Large intestine (tissue), 3 donors: ENCODE data around the gene F8. TPM values are rescaled to one million over a fixed set of nuclear protein-coding genes. Genes with fewer than 3 reads are reported as not detected.

Experiments used
- DNase-seq, 2 donors: peaks; one replicate each; pipeline versions ENCODE4 v3.0.0 to v3.0.0-alpha.2; 2013
- H3K27ac ChIP-seq: one replicate; pipeline ENCODE4 v1.5.1; 2013; ENCODE audit warnings: low read length
- H3K27me3 ChIP-seq: 2 replicates; pipeline ENCODE4 v1.6.1; 2013; ENCODE audit warnings: low read length; ENCODE audit not compliant: control insufficient read depth, insufficient read depth
- H3K36me3 ChIP-seq: 2 replicates; pipeline ENCODE4 v1.6.1; 2013; ENCODE audit warnings: low read length; ENCODE audit not compliant: control insufficient read depth, insufficient read depth
- H3K4me1 ChIP-seq: one replicate; pipeline ENCODE4 v1.6.1; 2013; ENCODE audit warnings: low read length; ENCODE audit not compliant: control insufficient read depth, insufficient read depth
- H3K4me3 ChIP-seq: one replicate; pipeline ENCODE4 v1.5.1; 2013; ENCODE audit warnings: low read length
- H3K9me3 ChIP-seq: one replicate; pipeline ENCODE4 v1.6.1; 2013; ENCODE audit warnings: mild to moderate bottlenecking, low read depth, low read length, moderate library complexity; ENCODE audit not compliant: control insufficient read depth
- WGBS: methylation state at CpG from one replicate; pipeline ENCODE4 v1.1.5; 2013; ENCODE audit warnings: low lambda C conversion rate; ENCODE audit not compliant: insufficient coverage; 5-methylcytosine and 5-hydroxymethylcytosine counted together
- polyA plus RNA-seq: library from polyadenylated mRNA; unstranded; fragments of 120-200 nt; gene quantifications from one replicate; pipeline ENCODE4 v1.2.1, GENCODE V29; 2013

Gene F8
- polyA plus RNA-seq, 1 donor = 2.9 TPM

- H3K4me1 ChIP-seq = no peaks in the 10 kb centered on the region
- WGBS = no CpG with 5 or more reads among the region's 4 CpGs
- H3K27ac ChIP-seq = no peak overlapping the region
- H3K27me3 ChIP-seq = no peaks in the 10 kb centered on the region
- H3K9me3 ChIP-seq = no peaks in the 10 kb centered on the region
- DNase-seq = no peak
- H3K36me3 ChIP-seq = no peaks in the 10 kb centered on the region
- H3K4me3 ChIP-seq = no peak overlapping the region
Measured at GRCh38 chrX:155035688-155036087, 13.2 kb upstream of the F8 start.

DNA sequence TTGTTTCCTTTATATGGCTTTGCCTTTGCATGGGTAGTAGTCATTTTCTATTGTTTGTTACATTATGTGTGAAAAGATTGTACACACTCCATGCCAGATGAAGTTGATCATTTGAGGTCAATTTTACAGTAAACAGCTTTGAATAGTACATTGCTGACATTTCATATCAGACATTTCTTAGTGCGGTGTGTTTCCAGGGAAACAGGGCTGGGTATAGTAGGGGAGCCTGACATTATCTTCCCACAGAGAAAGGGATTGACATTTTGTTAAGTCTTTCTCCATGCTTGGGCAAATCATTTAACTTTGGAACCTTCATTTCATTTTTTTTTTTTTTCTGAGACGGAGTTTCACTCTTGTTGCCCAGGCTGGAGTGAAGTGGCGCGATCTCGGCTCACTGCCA lies 9.1 kb upstream of the F8 start:
- no peaks in the 10 kb centered on the region for H3K9me3 ChIP-seq
- no CpG with 5 or more reads among the region's 5 CpGs for WGBS

DNA sequence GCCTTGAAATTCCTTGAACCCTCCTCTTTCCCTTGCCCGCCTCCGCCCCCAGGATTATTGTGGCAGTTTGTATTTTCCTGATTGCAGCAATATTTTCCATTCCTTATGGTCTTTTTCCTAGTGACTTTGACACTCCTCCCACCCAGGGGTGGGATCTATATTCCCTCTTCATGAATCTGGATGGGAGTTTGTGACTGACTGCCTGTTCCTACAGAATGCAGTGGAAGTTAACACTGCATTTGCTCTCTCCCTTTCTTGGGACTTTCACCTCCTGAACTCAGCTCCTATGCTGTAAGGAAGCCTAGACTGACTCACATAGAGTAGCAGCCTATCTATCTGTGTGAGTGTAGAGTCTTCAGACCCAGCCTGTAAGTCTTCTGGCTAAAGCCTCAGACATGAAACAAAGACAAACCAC lies 6.4 kb upstream of the F8 start:
- no peak overlapping the region for H3K27ac ChIP-seq
- DNase-seq = peak in 1 of 2 donors; percentile 9
- no CpG with 5 or more reads among the region's 2 CpGs for WGBS
- H3K4me3 ChIP-seq = no peak overlapping the region
- no peaks in the 10 kb centered on the region for H3K9me3 ChIP-seq
- H3K4me1 ChIP-seq = peaks cover 9% of the 10 kb centered on the region
- H3K36me3 ChIP-seq = no peaks in the 10 kb centered on the region
- H3K27me3 ChIP-seq = no peaks in the 10 kb centered on the region

More for the DNA sequence above, 9.1 kb upstream of the F8 start:
- H3K27me3 ChIP-seq = no peaks in the 10 kb centered on the region
- no peak overlapping the region for H3K27ac ChIP-seq
- H3K4me3 ChIP-seq = no peak overlapping the region
- peaks cover 5% of the 10 kb centered on the region for H3K4me1 ChIP-seq
- no peaks in the 10 kb centered on the region for H3K36me3 ChIP-seq
- DNase-seq = no peak

DNA sequence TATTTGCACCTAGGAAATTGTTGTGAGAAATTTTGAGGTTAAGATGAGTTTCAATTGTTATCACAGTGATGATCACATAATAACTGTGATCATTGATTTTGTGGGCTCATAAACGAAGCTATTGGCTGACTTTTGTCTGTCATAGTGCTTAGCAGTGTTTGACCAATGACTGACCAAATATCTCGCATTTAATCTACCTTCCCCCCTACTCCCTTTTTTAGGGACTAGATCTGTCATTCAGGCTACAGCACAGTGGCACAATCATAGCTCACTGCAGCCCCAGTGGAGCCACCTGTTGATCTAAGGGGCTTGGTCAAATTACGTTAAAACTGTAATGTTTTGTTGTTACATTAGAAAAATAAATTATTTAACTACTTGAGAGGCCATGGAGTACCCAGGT lies 5.6 kb upstream of the F8 start:
- peak overlapping the region; percentile 92 for H3K27ac ChIP-seq
- no CpG with 5 or more reads among the region's 3 CpGs for WGBS
- no peak for DNase-seq
- no peaks in the 10 kb centered on the region for H3K27me3 ChIP-seq
- H3K9me3 ChIP-seq = no peaks in the 10 kb centered on the region
- peaks cover 9% of the 10 kb centered on the region for H3K4me1 ChIP-seq
- H3K4me3 ChIP-seq = peak overlapping the region; percentile 67
- no peaks in the 10 kb centered on the region for H3K36me3 ChIP-seq

- peak; percentile 16 to 55 for DNase-seq
- no peaks in the 10 kb centered on the region for H3K36me3 ChIP-seq
- peak overlapping the region; percentile 92 for H3K27ac ChIP-seq
- H3K9me3 ChIP-seq = no peaks in the 10 kb centered on the region
- no peaks in the 10 kb centered on the region for H3K27me3 ChIP-seq
- 0% methylated on average over 2 of the region's 14 CpGs for WGBS
- H3K4me1 ChIP-seq = peaks cover 9% of the 10 kb centered on the region
- peak overlapping the region; percentile 67 for H3K4me3 ChIP-seq
Measured at GRCh38 chrX:155027509-155028066, 5.1 kb upstream of the F8 start.

DNA sequence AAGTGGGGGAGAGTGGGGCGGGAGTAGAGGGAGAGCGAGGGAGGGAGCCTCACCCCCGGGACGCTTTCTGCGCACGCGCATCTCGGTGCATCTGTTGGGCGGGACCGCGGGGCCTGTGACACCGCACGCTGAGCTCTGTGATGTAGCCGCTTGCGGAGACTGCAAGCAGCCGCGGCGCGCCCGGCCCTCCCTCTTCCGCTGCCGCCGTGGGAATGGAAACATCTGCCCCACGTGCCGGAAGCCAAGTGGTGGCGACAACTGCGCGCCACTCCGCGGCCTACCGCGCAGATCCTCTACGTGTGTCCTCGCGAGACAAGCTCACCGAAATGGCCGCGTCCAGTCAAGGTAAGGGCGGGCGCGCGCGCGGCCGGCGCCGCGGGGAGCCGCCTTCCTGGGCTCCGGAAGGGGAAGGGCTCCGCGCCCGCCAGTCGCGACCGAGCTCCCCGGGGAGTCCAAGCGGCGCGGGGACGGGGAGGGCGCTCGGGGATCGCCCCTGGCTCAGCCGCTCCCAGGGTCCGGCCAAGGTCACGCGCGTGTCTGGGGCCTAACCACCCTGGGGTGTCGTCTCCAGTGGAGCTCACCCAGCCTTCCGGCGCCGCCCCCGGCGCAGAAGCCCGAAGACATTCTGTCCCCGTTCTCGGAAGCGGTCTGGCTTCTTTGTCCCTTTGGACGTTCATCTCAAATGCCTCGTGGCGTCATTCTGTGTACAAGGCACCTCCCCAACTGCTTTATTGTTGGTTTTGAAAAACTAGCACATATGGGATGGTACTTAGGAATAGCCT lies 4.4 kb upstream of the F8 start, which contains the start of gene FUNDC2:
Gene FUNDC2, plus strand, starts transcription at position 118 of the 782 bp plus-strand sequence. Its CDS starts 95 bp downstream, at position 213.
- Histone ChIP-seq H3K9me3 (no peaks in the 10 kb centered on the region), H3K27me3 (no peaks in the 10 kb centered on the region), H3K36me3 (no peaks in the 10 kb centered on the region), H3K4me3 (peak within 1 kb of the TSS; percentile 67), H3K27ac (peak within 1 kb of the TSS; percentile 92), H3K4me1 (peaks cover 9% of the 10 kb centered on the region)
- peak; percentile 92 to 95 for DNase-seq
- no CpG with 5 or more reads among the region's 82 CpGs for WGBS

DNA sequence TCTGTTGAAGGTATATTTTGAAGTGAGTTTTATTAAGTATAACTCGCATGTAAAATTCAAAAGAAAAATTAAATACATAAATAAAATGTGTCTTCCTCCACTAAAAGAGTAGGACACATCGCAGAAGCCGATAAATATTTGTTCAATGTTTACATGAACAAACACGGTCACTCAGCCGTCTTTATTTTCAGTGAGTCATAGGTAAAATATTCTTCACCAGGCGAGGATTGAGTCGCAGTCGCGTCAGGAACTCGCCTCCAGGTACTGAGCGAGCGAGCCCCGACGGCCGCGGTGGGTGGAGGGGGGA lies 3.9 kb upstream of the F8 start:
- no peaks in the 10 kb centered on the region for H3K27me3 ChIP-seq

GRCh38 chrX:155023907-155024833 lies 1.6 kb upstream of the F8 start:
- no peak for DNase-seq
- H3K4me3 ChIP-seq = no peak overlapping the region
- H3K27ac ChIP-seq = no peak overlapping the region
- no CpG with 5 or more reads among the region's 6 CpGs for WGBS
- H3K4me1 ChIP-seq = peaks cover 9% of the 10 kb centered on the region
- H3K9me3 ChIP-seq = no peaks in the 10 kb centered on the region
- no peaks in the 10 kb centered on the region for H3K36me3 ChIP-seq
- H3K27me3 ChIP-seq = no peaks in the 10 kb centered on the region

More for the DNA sequence above, 3.9 kb upstream of the F8 start:
- H3K27ac ChIP-seq = peak overlapping the region; percentile 92
- H3K4me3 ChIP-seq = peak overlapping the region; percentile 49
- no peak for DNase-seq
- H3K9me3 ChIP-seq = no peaks in the 10 kb centered on the region
- H3K4me1 ChIP-seq = peaks cover 9% of the 10 kb centered on the region
- WGBS = 0% methylated on average over 1 of the region's 16 CpGs
- no peaks in the 10 kb centered on the region for H3K36me3 ChIP-seq

DNA sequence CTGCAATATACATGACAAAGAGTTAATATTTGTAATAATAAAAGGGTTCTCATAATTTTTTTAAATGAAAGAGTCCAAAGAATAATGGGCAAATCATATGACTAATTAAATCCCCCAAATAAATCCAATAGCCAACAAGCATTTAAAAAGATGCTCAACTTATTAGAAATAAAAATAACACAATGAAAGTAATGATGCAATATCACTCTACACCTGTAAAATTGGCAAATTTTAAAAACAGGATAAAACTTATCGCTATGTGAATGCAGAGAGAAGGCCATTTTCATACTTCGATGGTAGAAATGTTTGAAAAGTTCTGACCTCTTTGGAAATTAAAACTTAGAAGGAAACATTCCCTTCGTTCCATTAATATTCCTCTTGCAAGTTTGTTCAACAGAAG lies 1.9 kb downstream of the F8 start:
- DNase-seq = no peak
- no peak overlapping the region for H3K4me3 ChIP-seq
- no peaks in the 10 kb centered on the region for H3K27me3 ChIP-seq
- no peaks in the 10 kb centered on the region for H3K36me3 ChIP-seq
- peaks cover 4% of the 10 kb centered on the region for H3K4me1 ChIP-seq
- no peaks in the 10 kb centered on the region for H3K9me3 ChIP-seq
- H3K27ac ChIP-seq = no peak overlapping the region
- no CpG with 5 or more reads among the region's 3 CpGs for WGBS

- H3K4me3 ChIP-seq = no peak overlapping the region
- H3K27me3 ChIP-seq = no peaks in the 10 kb centered on the region
- no peak overlapping the region for H3K27ac ChIP-seq
Measured at GRCh38 chrX:155009994-155010472, 12.5 kb downstream of the F8 start.

More at GRCh38 chrX:155009994-155010472, 12.5 kb downstream of the F8 start:
- no CpG with 5 or more reads among the region's 3 CpGs for WGBS
- no peak for DNase-seq
- Histone ChIP-seq H3K4me1 (no peaks in the 10 kb centered on the region), H3K9me3 (no peaks in the 10 kb centered on the region), H3K36me3 (no peaks in the 10 kb centered on the region)
